ENCODE data around the gene ZNF316. TPM values are rescaled to one million over a fixed set of nuclear protein-coding genes. Genes with fewer than 3 reads are reported as not detected.
"Not testable (repeated sequence)": the region's sequence is repeated elsewhere in the genome, so short reads cannot be mapped to it uniquely, and the experiment has no call there.

ZNF316 gene
- total RNA-seq, 1 donor from 2014 or later: 10.4 TPM

GRCh38 chr7:6647080-6647479 is 10.0 kb downstream of the ZNF316 start:
- no peak for ATAC-seq

GRCh38 chr7:6647541-6647940 is 10.4 kb downstream of the ZNF316 start:
- no peak for ATAC-seq

- ATAC-seq: no peak
Observed at GRCh38 chr7:6648066-6648814, 11.1 kb downstream of the ZNF316 start.

GRCh38 chr7:6648815-6649104 is 11.6 kb downstream of the ZNF316 start:
- no peak for ATAC-seq

- ATAC-seq: no peak
Observed at GRCh38 chr7:6649241-6649961, 12.3 kb downstream of the ZNF316 start.

- ATAC-seq: no peak
Observed at GRCh38 chr7:6650086-6650485, 13.0 kb downstream of the ZNF316 start.

- no peak for ATAC-seq
Observed at GRCh38 chr7:6650521-6651011, 13.4 kb downstream of the ZNF316 start.

- no peak for ATAC-seq
Observed at GRCh38 chr7:6651851-6652445, 14.8 kb downstream of the ZNF316 start.

GRCh38 chr7:6652446-6653011 is 15.4 kb downstream of the ZNF316 start:
- ATAC-seq: no peak

- no peak for ATAC-seq
Observed at GRCh38 chr7:6653071-6654003, 16.2 kb downstream of the ZNF316 start.

GRCh38 chr7:6654113-6654841 is 17.2 kb downstream of the ZNF316 start:
- ATAC-seq: peak; percentile 24

- ATAC-seq: no peak
Observed at GRCh38 chr7:6654842-6655610, 17.9 kb downstream of the ZNF316 start.

- ATAC-seq: no peak
Observed at GRCh38 chr7:6655636-6656385, 18.7 kb downstream of the ZNF316 start.

GRCh38 chr7:6656413-6656812 is 19.3 kb downstream of the ZNF316 start:
- ATAC-seq: no peak

GRCh38 chr7:6658618-6659345 is 21.7 kb downstream of the ZNF316 start:
- peak; percentile 4 for ATAC-seq

GRCh38 chr7:6670851-6671250 is 33.7 kb downstream of the ZNF316 start:
- ATAC-seq: not testable (repeated sequence)

GRCh38 chr7:6675807-6676405 is 38.8 kb downstream of the ZNF316 start:
- no peak for ATAC-seq

GRCh38 chr7:6680146-6680545 is 43.0 kb downstream of the ZNF316 start:
- no peak for ATAC-seq

GRCh38 chr7:6691103-6691502 is 54.0 kb downstream of the ZNF316 start:
- ATAC-seq: no peak
